ENCODE data around the gene SPRY1. TPM values are rescaled to one million over a fixed set of nuclear protein-coding genes. Genes with fewer than 3 reads are reported as not detected.

SPRY1 gene
- total and polyA plus RNA-seq, 9 of the 15 experiments (the other 6 are each of a cell fraction or from before 2014, with no cell fraction given), result 0.18 to 1.9 (median 0.45) TPM; not detected in 1

DNA sequence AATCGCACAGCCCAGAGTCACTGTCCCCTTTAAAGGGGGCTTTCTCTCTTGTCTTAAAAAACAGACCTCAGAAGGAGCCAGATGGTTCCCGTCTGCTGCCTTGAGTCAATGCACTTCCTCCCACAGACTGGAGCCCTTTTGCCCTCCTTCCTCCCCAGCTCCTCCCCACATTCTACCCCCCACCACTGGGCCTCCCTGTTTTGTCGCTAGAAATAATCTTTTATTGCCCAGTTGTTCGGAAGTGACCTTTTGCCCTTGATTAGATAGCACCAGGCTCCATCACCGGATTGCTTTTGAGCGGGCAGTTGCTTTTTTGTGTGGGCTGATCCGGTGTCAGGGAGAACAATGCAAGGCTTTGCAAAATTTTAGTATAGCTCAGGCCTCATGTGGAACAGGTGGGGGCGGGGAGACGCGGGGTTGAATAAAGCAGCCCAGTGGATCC lies 47.7 kb downstream of the SPRY1 start (continued):
- TF ChIP-seq NR2C1 (IDR thresholded peaks at IDR 0.05), result no peak
- TF ChIP-seq NR2C1 (tag; IDR thresholded peaks at IDR 0.05), result no peak
- TF ChIP-seq, protein P1, sequence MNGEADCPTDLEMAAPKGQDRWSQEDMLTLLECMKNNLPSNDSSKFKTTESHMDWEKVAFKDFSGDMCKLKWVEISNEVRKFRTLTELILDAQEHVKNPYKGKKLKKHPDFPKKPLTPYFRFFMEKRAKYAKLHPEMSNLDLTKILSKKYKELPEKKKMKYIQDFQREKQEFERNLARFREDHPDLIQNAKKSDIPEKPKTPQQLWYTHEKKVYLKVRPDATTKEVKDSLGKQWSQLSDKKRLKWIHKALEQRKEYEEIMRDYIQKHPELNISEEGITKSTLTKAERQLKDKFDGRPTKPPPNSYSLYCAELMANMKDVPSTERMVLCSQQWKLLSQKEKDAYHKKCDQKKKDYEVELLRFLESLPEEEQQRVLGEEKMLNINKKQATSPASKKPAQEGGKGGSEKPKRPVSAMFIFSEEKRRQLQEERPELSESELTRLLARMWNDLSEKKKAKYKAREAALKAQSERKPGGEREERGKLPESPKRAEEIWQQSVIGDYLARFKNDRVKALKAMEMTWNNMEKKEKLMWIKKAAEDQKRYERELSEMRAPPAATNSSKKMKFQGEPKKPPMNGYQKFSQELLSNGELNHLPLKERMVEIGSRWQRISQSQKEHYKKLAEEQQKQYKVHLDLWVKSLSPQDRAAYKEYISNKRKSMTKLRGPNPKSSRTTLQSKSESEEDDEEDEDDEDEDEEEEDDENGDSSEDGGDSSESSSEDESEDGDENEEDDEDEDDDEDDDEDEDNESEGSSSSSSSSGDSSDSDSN (IDR thresholded peaks at IDR 0.05; ENCODE audit: borderline replicate concordance in 1 of 2, low read depth in 2 of 2, low read length in 2 of 2), result no peak
- TF ChIP-seq PHF8 (IDR thresholded peaks at IDR 0.05; ENCODE audit: borderline replicate concordance, low read length), result no peak
- TF ChIP-seq CXXC5 (CRISPR knock-in tag; IDR thresholded peaks at IDR 0.05), result no peak
- no peak for TF ChIP-seq SRF (CRISPR knock-in tag; IDR thresholded peaks at IDR 0.05)
- no peak for TF ChIP-seq PRMT5 (CRISPR knock-in tag; IDR thresholded peaks at IDR 0.05)
- TF ChIP-seq SREBF2 (CRISPR knock-in tag; IDR thresholded peaks at IDR 0.05), result no peak
- TF ChIP-seq, protein P2, sequence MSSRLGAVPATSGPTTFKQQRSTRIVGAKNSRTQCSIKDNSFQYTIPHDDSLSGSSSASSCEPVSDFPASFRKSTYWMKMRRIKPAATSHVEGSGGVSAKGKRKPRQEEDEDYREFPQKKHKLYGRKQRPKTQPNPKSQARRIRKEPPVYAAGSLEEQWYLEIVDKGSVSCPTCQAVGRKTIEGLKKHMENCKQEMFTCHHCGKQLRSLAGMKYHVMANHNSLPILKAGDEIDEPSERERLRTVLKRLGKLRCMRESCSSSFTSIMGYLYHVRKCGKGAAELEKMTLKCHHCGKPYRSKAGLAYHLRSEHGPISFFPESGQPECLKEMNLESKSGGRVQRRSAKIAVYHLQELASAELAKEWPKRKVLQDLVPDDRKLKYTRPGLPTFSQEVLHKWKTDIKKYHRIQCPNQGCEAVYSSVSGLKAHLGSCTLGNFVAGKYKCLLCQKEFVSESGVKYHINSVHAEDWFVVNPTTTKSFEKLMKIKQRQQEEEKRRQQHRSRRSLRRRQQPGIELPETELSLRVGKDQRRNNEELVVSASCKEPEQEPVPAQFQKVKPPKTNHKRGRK (tag; IDR thresholded peaks at IDR 0.05), result no peak
- no peak for TF ChIP-seq BDP1 (IDR thresholded peaks at IDR 0.05; ENCODE audit: insufficient read depth, insufficient read length)
- no peak for TF ChIP-seq ZNF586 (CRISPR knock-in tag; conservative IDR thresholded peaks at IDR 0.05)
- peak; percentile 72 for TF ChIP-seq CBFA2T2 (conservative IDR thresholded peaks at IDR 0.05)
- TF ChIP-seq KDM4B (IDR thresholded peaks at IDR 0.05; ENCODE audit: borderline replicate concordance in 2 of 2, low read depth in 1 of 2), result no peak
- TF ChIP-seq, protein P3, sequence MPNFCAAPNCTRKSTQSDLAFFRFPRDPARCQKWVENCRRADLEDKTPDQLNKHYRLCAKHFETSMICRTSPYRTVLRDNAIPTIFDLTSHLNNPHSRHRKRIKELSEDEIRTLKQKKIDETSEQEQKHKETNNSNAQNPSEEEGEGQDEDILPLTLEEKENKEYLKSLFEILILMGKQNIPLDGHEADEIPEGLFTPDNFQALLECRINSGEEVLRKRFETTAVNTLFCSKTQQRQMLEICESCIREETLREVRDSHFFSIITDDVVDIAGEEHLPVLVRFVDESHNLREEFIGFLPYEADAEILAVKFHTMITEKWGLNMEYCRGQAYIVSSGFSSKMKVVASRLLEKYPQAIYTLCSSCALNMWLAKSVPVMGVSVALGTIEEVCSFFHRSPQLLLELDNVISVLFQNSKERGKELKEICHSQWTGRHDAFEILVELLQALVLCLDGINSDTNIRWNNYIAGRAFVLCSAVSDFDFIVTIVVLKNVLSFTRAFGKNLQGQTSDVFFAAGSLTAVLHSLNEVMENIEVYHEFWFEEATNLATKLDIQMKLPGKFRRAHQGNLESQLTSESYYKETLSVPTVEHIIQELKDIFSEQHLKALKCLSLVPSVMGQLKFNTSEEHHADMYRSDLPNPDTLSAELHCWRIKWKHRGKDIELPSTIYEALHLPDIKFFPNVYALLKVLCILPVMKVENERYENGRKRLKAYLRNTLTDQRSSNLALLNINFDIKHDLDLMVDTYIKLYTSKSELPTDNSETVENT (CRISPR knock-in tag; IDR thresholded peaks at IDR 0.05), result no peak
- TF ChIP-seq MBD2 (IDR thresholded peaks at IDR 0.05; ENCODE audit: borderline replicate concordance, low read depth), result 0 out of 2 replicates have a peak, but pooled peaks have one; percentile 29
- TF ChIP-seq ZNF696 (CRISPR knock-in tag; conservative IDR thresholded peaks at IDR 0.05), result no peak
- TF ChIP-seq SOX6 (IDR thresholded peaks at IDR 0.05), result peak; percentile 68
- TF ChIP-seq POLR2AphosphoS2 (IDR thresholded peaks at IDR 0.05; ENCODE audit: low read length), result no peak
- TF ChIP-seq POU5F1 (IDR thresholded peaks at IDR 0.05; ENCODE audit: borderline replicate concordance, low read depth, low read length, partially characterized antibody), result no peak
- peak; percentile 60 for TF ChIP-seq EGR1 (conservative IDR thresholded peaks at IDR 0.05)
- TF ChIP-seq ZNF282 (CRISPR knock-in tag; IDR thresholded peaks at IDR 0.05), result no peak
- TF ChIP-seq HNRNPL (IDR thresholded peaks at IDR 0.05; ENCODE audit: low read depth, low read length), result no peak
- no peak for TF ChIP-seq FOXP1 (CRISPR knock-in tag; IDR thresholded peaks at IDR 0.05)
- no peak for TF ChIP-seq ZNF224 (CRISPR knock-in tag; IDR thresholded peaks at IDR 0.05)
- TF ChIP-seq HCFC1 (IDR thresholded peaks at IDR 0.05; ENCODE audit: low read depth, low read length), result no peak
- TF ChIP-seq ZNF766 (CRISPR knock-in tag; conservative IDR thresholded peaks at IDR 0.05), result no peak

All from K562 (cell line).